Bronchial epithelial cell (primary cell): Measurements from ENCODE around the gene PRELID1. TPM values are rescaled to one million over a fixed set of nuclear protein-coding genes. Genes with fewer than 3 reads are reported as not detected.

Experiments used
- DNase-seq: peaks from one replicate; pipeline ENCODE4 v3.0.0-alpha.2; 2010; ENCODE audit warnings: low read depth
- FAIRE-seq: peaks from 2 replicates; lab custom pipeline; 2011; peaks lifted over from hg19 to GRCh38; lab: Jason Lieb, UNC
- H3K27me3 ChIP-seq: 2 replicates; pipeline ENCODE4 v1.5.1; 2011; ENCODE audit warnings: low read length; ENCODE audit not compliant: control insufficient read depth, insufficient read depth
- H3K36me3 ChIP-seq: 2 replicates; pipeline ENCODE4 v1.5.1; 2011; ENCODE audit warnings: low read length; ENCODE audit not compliant: control insufficient read depth, insufficient read depth
- H3K4me3 ChIP-seq: 2 replicates; pipeline ENCODE4 v1.5.1; 2011; ENCODE audit warnings: mild to moderate bottlenecking, low read depth, low read length, control low read depth
- total RNA-seq: library from RNA; depleted of rRNA; stranded (reverse); fragments of >200 nt; gene quantifications from 2 replicates; pipeline ENCODE4 v1.2.1, GENCODE V29; 2014
- TF ChIP-seq, protein P1 (sequence below): IDR thresholded peaks from 2 replicates; pipeline ENCODE4 v1.5.1; 2011; ENCODE audit warnings: mild to moderate bottlenecking, moderate library complexity, low read length, control low read depth, inconsistent platforms; ENCODE audit not compliant: insufficient read depth, severe bottlenecking

Gene PRELID1
- total RNA-seq, 1 donor from 2014 or later, result 139 TPM

DNA sequence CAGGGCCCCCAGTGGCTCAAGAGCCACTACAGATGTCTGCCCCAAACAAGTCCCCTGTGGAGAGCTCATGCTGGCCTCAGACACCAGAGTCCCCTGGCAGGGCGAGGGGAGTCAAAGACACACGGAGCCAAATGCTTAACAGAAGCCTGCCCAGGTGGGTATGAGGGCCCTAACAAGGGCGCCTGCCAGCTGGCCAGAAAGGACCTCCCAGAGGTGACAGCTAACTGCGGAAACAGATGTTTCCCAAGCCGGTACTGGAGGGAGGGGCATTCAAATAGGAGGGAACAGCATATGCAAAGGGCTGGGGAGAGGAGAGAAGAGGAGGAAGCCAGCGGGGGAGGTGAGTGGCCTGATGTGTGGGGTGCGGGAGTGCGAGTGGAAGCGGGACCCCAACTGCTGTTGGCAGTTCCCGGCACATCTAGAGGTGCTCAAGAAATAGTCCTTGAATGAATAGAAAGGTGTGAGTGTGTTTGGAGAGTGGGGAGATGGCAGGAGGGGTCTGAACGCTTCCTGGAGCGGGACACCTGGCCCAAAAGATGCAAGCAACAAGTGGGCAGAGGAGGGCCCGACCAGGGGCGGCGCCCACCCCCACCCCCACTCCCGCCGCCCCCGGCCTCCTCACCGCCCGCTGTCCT lies 7.3 kb downstream of the PRELID1 start:
- peak overlapping the region; percentile 73 for H3K4me3 ChIP-seq
- TF ChIP-seq, protein P1, sequence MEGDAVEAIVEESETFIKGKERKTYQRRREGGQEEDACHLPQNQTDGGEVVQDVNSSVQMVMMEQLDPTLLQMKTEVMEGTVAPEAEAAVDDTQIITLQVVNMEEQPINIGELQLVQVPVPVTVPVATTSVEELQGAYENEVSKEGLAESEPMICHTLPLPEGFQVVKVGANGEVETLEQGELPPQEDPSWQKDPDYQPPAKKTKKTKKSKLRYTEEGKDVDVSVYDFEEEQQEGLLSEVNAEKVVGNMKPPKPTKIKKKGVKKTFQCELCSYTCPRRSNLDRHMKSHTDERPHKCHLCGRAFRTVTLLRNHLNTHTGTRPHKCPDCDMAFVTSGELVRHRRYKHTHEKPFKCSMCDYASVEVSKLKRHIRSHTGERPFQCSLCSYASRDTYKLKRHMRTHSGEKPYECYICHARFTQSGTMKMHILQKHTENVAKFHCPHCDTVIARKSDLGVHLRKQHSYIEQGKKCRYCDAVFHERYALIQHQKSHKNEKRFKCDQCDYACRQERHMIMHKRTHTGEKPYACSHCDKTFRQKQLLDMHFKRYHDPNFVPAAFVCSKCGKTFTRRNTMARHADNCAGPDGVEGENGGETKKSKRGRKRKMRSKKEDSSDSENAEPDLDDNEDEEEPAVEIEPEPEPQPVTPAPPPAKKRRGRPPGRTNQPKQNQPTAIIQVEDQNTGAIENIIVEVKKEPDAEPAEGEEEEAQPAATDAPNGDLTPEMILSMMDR, result no peak
- DNase-seq (peak; percentile 18), FAIRE-seq (no peak)
- H3K27me3 ChIP-seq, result no peaks in the 10 kb centered on the region
- peaks cover under 1% of the 10 kb centered on the region for H3K36me3 ChIP-seq

- TF ChIP-seq, protein P1, result no peak
- FAIRE-seq, result no peak
These were observed 7.8 kb downstream of the PRELID1 start for GRCh38 chr5:177311392-177311722.

GRCh38 chr5:177311723-177312648 lies 8.4 kb downstream of the PRELID1 start, which contains the start of gene MXD3:
Gene MXD3, minus strand, starts transcription at chr5:177311898. Its CDS starts 68 bp downstream, at chr5:177311830.
- DNase-seq (peak; percentile 82), FAIRE-seq (no peak)
- Histone ChIP-seq H3K27me3 (no peaks in the 10 kb centered on the region), H3K4me3 (peak within 1 kb of the TSS; percentile 73), H3K36me3 (peaks cover 1% of the 10 kb centered on the region)
- TF ChIP-seq, protein P1, result no peak

More at GRCh38 chr5:177311392-177311722, 7.8 kb downstream of the PRELID1 start:
- no peak for DNase-seq
- Histone ChIP-seq H3K36me3 (no peaks in the 10 kb centered on the region), H3K4me3 (peak overlapping the region; percentile 73), H3K27me3 (no peaks in the 10 kb centered on the region)

- FAIRE-seq (no peak), DNase-seq (no peak)
- Histone ChIP-seq H3K4me3 (no peak overlapping the region), H3K36me3 (peaks cover 3% of the 10 kb centered on the region), H3K27me3 (no peaks in the 10 kb centered on the region)
- TF ChIP-seq, protein P1, result no peak
These were observed 9.1 kb downstream of the PRELID1 start for GRCh38 chr5:177312649-177313181.

- Histone ChIP-seq H3K4me3 (no peak overlapping the region), H3K36me3 (peaks cover 3% of the 10 kb centered on the region), H3K27me3 (no peaks in the 10 kb centered on the region)
- TF ChIP-seq, protein P1, result no peak
- DNase-seq (no peak), FAIRE-seq (no peak)
These were observed 10.1 kb downstream of the PRELID1 start for GRCh38 chr5:177313561-177314259.
